PC-3 (cell line): ENCODE results near the gene RYR2. TPM values are rescaled to one million over a fixed set of nuclear protein-coding genes. Genes with fewer than 3 reads are reported as not detected.

Source experiments
- ATAC-seq: fragments of 200-7000 bp; cut with Tn5 transposase; 2 replicates; pipeline ENCODE4 v1.9.1; 2020; ENCODE audit warnings: mild to moderate bottlenecking, moderate library complexity
- BruUV-seq: library from RNA; stranded (reverse); fragments of 400-500 nt; replicated peaks from 2 replicates; lab custom pipeline; 2021; lab: Mats Ljungman, UMichigan
- CTCF ChIA-PET: fragments of 300-600 bp; sonication (Branson Sonifier 250); formaldehyde crosslinking; loops from one replicate; lab custom pipeline; 2022; ENCODE audit warnings: antibody characterized with exemption; lab: Charles Lee
- POLR2A ChIA-PET: fragments of 300-600 bp; sonication (Branson Sonifier 250); formaldehyde crosslinking; loops from one replicate; lab custom pipeline; 2022; ENCODE audit warnings: antibody characterized with exemption; ENCODE audit not compliant: unreplicated experiment; lab: Charles Lee
- DNase-seq: peaks from one replicate; pipeline ENCODE4 v3.0.0-alpha.2; 2015
- H2AFZ ChIP-seq: fragments of 300-600 bp; sonication (generic); 2 replicates; pipeline ENCODE4 v1.6.0; 2016; ENCODE audit warnings: antibody characterized with exemption, low read length
- H3F3A ChIP-seq: fragments of 300-600 bp; sonication (generic); one replicate; pipeline ENCODE4 v1.6.0; 2017; ENCODE audit warnings: antibody characterized with exemption, low read length, control low read depth, mild to moderate bottlenecking; ENCODE audit not compliant: unreplicated experiment
- H3K27ac ChIP-seq: fragments of 300-600 bp; sonication (generic); 2 replicates; pipeline ENCODE4 v1.5.1; 2016; ENCODE audit warnings: mild to moderate bottlenecking, low read length
- H3K27me3 ChIP-seq: fragments of 300-600 bp; sonication (generic); 2 replicates; pipeline ENCODE4 v1.6.1; 2016; ENCODE audit warnings: low read length, mixed read lengths
- H3K36me3 ChIP-seq: fragments of 300-600 bp; sonication (generic); 2 replicates; pipeline ENCODE4 v1.6.1; 2016; ENCODE audit warnings: low read depth, mixed run types, low read length, mixed read lengths
- H3K4me1 ChIP-seq: fragments of 300-600 bp; sonication (generic); 2 replicates; pipeline ENCODE4 v1.5.1; 2016; ENCODE audit warnings: low read length; ENCODE audit not compliant: insufficient read depth
- H3K4me2 ChIP-seq: fragments of 300-600 bp; sonication (generic); 2 replicates; pipeline ENCODE4 v1.6.0; 2016; ENCODE audit warnings: low read length
- H3K4me3 ChIP-seq: fragments of 300-600 bp; sonication (generic); 2 replicates; pipeline ENCODE4 v1.5.1; 2016; ENCODE audit warnings: mild to moderate bottlenecking, low read length, mixed read lengths
- H3K79me2 ChIP-seq: fragments of 300-600 bp; sonication (generic); 2 replicates; pipeline ENCODE4 v1.6.1; 2017; ENCODE audit warnings: low read length, mixed read lengths
- H3K9ac ChIP-seq: fragments of 300-600 bp; sonication (generic); 2 replicates; pipeline ENCODE4 v1.6.0; 2016; ENCODE audit warnings: mild to moderate bottlenecking, low read length
- H3K9me2 ChIP-seq: fragments of 300-600 bp; sonication (generic); replicated peaks from 2 replicates; pipeline ENCODE4 v1.6.1; 2016; ENCODE audit warnings: mixed run types, low read length, mixed read lengths
- H3K9me3 ChIP-seq: fragments of 300-600 bp; sonication (generic); 2 replicates; pipeline ENCODE4 v1.6.1; 2016; ENCODE audit warnings: low read length, mixed read lengths
- H4K20me1 ChIP-seq: fragments of 300-600 bp; sonication (generic); 2 replicates; pipeline ENCODE4 v1.6.1; 2016; ENCODE audit warnings: low read length, mixed read lengths
- EZH2 ChIP-seq: fragments of 300-600 bp; sonication (generic); IDR thresholded peaks from one replicate; pipeline ENCODE4 v1.6.1; 2017; ENCODE audit warnings: antibody characterized with exemption, mild to moderate bottlenecking, low read length; ENCODE audit not compliant: unreplicated experiment
- EZH2phosphoT487 ChIP-seq: fragments of 300-600 bp; sonication (generic); IDR thresholded peaks from 2 replicates; pipeline ENCODE4 v1.6.1; 2018; ENCODE audit warnings: mild to moderate bottlenecking, antibody characterized with exemption, low read length, borderline replicate concordance
- intact Hi-C: fragments of 100-400 bp; cut with micrococcal nuclease; formaldehyde crosslinking; loops from 2 replicates; pipeline ENCODE4 v1.9.0; 2023
- total RNA-seq: library from RNA; depleted of rRNA; stranded (reverse); fragments of >200 nt; gene quantifications from 2 replicates; pipeline ENCODE4 v1.2.3, GENCODE V29; 2014
- TF ChIP-seq, protein P1 (sequence below): fragments of 300-600 bp; sonication (generic); conservative IDR thresholded peaks from 2 replicates; pipeline ENCODE4 v1.5.1; 2017; ENCODE audit warnings: antibody characterized with exemption, low read depth, mild to moderate bottlenecking, low read length

RYR2 gene
- total RNA-seq, 1 experiment from 2014 or later = not detected

- no peaks in the 10 kb centered on the region for H3K4me1 ChIP-seq
- ChIA-PET POLR2A (no interaction called here), CTCF (no interaction called here)
- no peak overlapping the region for H3K4me2 ChIP-seq
- no peaks in the 10 kb centered on the region for H3K9me2 ChIP-seq
- no peak for DNase-seq
- H3K36me3 ChIP-seq = no peaks in the 10 kb centered on the region
- H4K20me1 ChIP-seq = no peaks in the 10 kb centered on the region
- H3K9me3 ChIP-seq = no peaks in the 10 kb centered on the region
- H3K27ac ChIP-seq = no peak overlapping the region
- no peaks in the 10 kb centered on the region for H3F3A ChIP-seq
- ATAC-seq = no peak
- peaks cover 3% of the 10 kb centered on the region; the same call in 1 of the 2 replicates for H3K27me3 ChIP-seq
- H3K4me3 ChIP-seq = no peak overlapping the region
- no peak for TF ChIP-seq EZH2phosphoT487
- TF ChIP-seq, protein P1, sequence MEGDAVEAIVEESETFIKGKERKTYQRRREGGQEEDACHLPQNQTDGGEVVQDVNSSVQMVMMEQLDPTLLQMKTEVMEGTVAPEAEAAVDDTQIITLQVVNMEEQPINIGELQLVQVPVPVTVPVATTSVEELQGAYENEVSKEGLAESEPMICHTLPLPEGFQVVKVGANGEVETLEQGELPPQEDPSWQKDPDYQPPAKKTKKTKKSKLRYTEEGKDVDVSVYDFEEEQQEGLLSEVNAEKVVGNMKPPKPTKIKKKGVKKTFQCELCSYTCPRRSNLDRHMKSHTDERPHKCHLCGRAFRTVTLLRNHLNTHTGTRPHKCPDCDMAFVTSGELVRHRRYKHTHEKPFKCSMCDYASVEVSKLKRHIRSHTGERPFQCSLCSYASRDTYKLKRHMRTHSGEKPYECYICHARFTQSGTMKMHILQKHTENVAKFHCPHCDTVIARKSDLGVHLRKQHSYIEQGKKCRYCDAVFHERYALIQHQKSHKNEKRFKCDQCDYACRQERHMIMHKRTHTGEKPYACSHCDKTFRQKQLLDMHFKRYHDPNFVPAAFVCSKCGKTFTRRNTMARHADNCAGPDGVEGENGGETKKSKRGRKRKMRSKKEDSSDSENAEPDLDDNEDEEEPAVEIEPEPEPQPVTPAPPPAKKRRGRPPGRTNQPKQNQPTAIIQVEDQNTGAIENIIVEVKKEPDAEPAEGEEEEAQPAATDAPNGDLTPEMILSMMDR = no peak
- H3K79me2 ChIP-seq = no peaks in the 10 kb centered on the region
- no TSS peak for BruUV-seq
- intact Hi-C loops = no loop called here
- H2AFZ ChIP-seq = no peak overlapping the region
- no peak overlapping the region for H3K9ac ChIP-seq
These were observed 164.1 kb downstream of the RYR2 start for GRCh38 chr1:237206065-237206414.

DNA sequence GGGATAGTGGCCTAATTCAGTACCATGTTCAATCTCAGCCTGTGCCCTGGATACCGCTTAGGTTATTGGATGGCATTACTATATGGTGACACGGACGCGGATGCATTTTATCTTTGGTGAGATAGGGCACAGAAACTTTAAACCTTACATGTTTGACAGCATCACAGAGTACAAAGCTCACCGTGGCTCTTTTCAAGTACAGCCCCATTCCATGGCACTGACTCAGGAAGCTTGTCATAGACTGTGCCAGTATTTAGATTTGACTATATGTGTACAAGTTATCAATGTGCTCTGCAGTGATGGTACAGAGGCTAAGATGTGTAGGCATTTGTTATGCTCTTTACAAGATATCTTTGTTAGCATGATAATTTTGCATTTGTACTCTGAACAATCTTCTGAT, 169.0 kb downstream of the RYR2 start:
- ChIA-PET POLR2A (no interaction called here), CTCF (no interaction called here)
- H3K79me2 ChIP-seq = no peaks in the 10 kb centered on the region
- H3K27ac ChIP-seq = no peak overlapping the region
- peaks cover 3% of the 10 kb centered on the region; the same call in 1 of the 2 replicates for H3K27me3 ChIP-seq
- no TSS peak for BruUV-seq
- H3K4me1 ChIP-seq = no peaks in the 10 kb centered on the region
- no peak overlapping the region for H3K9ac ChIP-seq
- no peaks in the 10 kb centered on the region for H3F3A ChIP-seq
- TF ChIP-seq EZH2phosphoT487 = no peak
- TF ChIP-seq, protein P1 = no peak
- no peak for TF ChIP-seq EZH2
- DNase-seq (no peak), ATAC-seq (no peak)
- no peaks in the 10 kb centered on the region for H3K9me2 ChIP-seq
- intact Hi-C loops = no loop called here
- no peak overlapping the region for H3K4me2 ChIP-seq
- no peak overlapping the region for H2AFZ ChIP-seq
- no peaks in the 10 kb centered on the region for H3K36me3 ChIP-seq
- no peak overlapping the region for H3K4me3 ChIP-seq
- H4K20me1 ChIP-seq = no peaks in the 10 kb centered on the region
- H3K9me3 ChIP-seq = no peaks in the 10 kb centered on the region

DNA sequence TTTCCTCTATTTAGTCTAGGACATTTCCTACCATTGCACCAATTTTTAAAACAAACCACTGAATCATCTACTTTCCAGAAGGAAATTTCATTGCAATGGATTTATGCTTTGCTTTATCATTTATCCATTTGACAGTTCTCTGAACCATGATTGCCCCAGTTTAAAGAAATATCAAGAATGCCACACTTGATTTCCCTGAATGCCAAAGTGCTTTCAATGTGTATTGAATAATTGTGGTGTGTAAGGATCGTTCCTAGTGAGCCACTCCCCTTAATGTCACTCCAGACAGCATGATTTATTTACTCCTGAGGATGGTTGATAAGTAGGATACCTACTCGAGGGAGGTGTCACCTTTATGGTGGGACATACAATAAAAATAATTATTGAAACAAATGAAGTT, 169.6 kb downstream of the RYR2 start:
- Histone ChIP-seq H3K4me2 (no peak overlapping the region), H3K27ac (no peak overlapping the region), H4K20me1 (no peaks in the 10 kb centered on the region), H3F3A (no peaks in the 10 kb centered on the region), H3K9me2 (no peaks in the 10 kb centered on the region), H3K79me2 (no peaks in the 10 kb centered on the region), H3K4me3 (no peak overlapping the region), H3K9ac (no peak overlapping the region), H3K4me1 (no peaks in the 10 kb centered on the region), H2AFZ (no peak overlapping the region), H3K9me3 (no peaks in the 10 kb centered on the region), H3K36me3 (no peaks in the 10 kb centered on the region), H3K27me3 (peaks cover 3% of the 10 kb centered on the region; the same call in 1 of the 2 replicates)
- ATAC-seq (no peak), DNase-seq (no peak)
- TF ChIP-seq EZH2 = no peak
- no peak for TF ChIP-seq EZH2phosphoT487
- TF ChIP-seq, protein P1 = no peak
- no TSS peak for BruUV-seq
- intact Hi-C loops = no loop called here
- ChIA-PET CTCF (no interaction called here), POLR2A (no interaction called here)
